ENCODE data around the gene RAB6C. TPM values are rescaled to one million over a fixed set of nuclear protein-coding genes. Genes with fewer than 3 reads are reported as not detected.
"Not testable (repeated sequence)": the region's sequence is repeated elsewhere in the genome, so short reads cannot be mapped to it uniquely, and the experiment has no call there.

The RAB6C gene
- total RNA-seq (1 to 10 TPM in 2 of 7 donors, under 1 TPM in 5; 0.46 to 2.0 (median 0.83) TPM), polyA plus RNA-seq (under 1 TPM; 0.15 to 0.29 (median 0.22) TPM)
- long read RNA-seq, donor 1, partial matches to known transcripts, result 0 of 1 reads
- long read RNA-seq, donor 1, other reads (novel, unspliced or antisense), result 0 of 1 reads
- long read RNA-seq, donor 2, result 0 reads

DNA sequence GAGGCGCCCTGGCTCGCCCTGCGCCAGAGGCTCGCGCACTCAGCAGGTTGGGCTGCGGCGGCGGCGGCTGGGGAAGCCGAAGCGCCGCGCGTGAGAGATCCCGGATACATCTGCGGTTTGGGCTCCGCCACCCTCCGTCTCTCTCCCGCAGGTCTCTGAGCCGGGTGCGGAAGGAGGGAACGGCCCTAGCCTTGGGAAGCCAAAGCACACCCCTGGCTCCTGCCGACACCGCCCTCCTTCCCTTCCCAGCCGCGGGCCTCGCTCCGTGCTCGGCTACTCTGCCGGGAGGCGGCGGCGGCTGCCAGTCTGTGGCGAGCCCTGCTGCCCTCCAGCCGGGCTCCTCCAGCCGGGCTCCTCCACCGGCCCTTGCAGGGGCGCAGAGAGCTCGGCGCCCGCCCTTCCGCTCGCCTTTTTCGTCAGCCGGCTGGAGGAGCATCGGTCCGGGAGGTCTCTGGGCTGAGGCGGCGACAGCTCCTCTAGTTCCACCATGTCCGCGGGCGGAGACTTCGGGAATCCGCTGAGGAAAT, at the start of gene RAB6C:
Gene RAB6C, plus strand, starts transcription at position 38 of the 527 bp plus-strand sequence. Its CDS starts 450 bp downstream, at position 488.
- WGBS, 5 donors, result 1 to 3% (median 2%) methylated on average over 33 to 54 of the region's 54 CpGs
- H3K4me1 ChIP-seq; H3K36me3 ChIP-seq; intact Hi-C loops (cut with DNase I; ENCODE audit: low total_unique reads); H3K9me3 ChIP-seq: not testable (repeated sequence)
- Histone ChIP-seq H3K27me3 (replicated peaks in 1 of 7) (peaks cover 0 to 57% (median 5%) of the 10 kb centered on the region in 7 donors), H3K27ac (peak within 1 kb of the TSS; percentile 36 to 82 (median 72)), H3K4me3 (peak within 1 kb of the TSS; percentile 25 to 70 (median 36))
- DNase-seq, result peak; percentile 81
- TF ChIP-seq POLR2AphosphoS5 (IDR thresholded peaks at IDR 0.05), result peak; percentile 32 to 73 (median 69)

DNA sequence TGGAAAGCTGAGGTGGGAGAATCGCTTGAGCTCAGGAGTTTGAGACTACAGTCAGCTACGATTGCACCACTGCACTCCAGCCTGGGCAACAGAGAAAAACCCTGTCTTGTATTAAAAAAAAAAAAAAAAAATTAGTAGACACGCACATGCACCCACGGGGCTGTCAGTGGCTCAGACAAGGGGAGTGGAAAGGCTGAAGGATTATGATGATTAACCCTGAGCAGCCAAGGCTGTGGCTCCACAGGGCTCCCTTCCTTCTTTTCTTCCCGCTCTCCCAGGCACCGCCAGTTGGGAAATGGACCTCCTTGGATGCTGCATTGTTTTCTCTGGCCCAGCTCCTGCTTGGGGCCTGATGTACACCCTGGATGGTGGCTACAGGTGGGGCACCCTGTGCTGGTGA, 49.0 kb upstream of the RAB6C start:
- Histone ChIP-seq H3K4me3 (no peak overlapping the region), H3K27ac (no peak overlapping the region), H3K4me1 (no peaks in the 10 kb centered on the region), H3K9me3 (no peaks in the 10 kb centered on the region), H3K36me3 (no peaks in the 10 kb centered on the region), H3K27me3 (replicated peaks in 1 of 7) (peaks cover 0 to 59% (median 10%) of the 10 kb centered on the region in 7 donors)
- 63 to 69% (median 65%) methylated on average over 6 of the region's 6 CpGs for WGBS, 5 donors
- intact Hi-C loops (cut with DNase I; ENCODE audit: low total_unique reads), result no loop called here
- no peak for TF ChIP-seq POLR2A (IDR thresholded peaks at IDR 0.05)
- no peak for DNase-seq

DNA sequence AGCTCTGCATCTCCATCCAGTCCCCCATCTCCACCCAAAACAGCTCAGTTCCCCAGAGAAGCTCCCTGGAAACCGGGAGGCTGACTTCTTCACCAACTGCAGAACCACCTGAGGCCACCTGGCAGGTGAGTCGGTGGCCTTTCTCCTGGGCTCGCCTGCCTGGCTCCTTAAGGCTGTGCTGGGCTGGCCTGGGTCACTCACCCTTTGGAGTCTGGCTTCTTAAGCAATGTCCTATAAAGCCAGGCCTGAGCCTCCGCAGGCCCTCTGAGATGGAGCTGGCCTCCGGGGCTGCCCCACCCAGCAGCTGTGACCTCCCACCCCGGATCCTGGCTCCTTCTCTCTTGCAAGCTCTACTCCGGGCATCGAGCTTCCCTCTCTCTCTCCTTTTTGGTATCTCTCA, 46.1 kb upstream of the RAB6C start:
- intact Hi-C loops (cut with DNase I; ENCODE audit: low total_unique reads); H3K4me1 ChIP-seq; DNase-seq; H3K9me3 ChIP-seq; H3K4me3 ChIP-seq; H3K27ac ChIP-seq; H3K36me3 ChIP-seq: not testable (repeated sequence)
- H3K27me3 ChIP-seq (replicated peaks in 1 of 7), result peaks cover 0 to 67% (median 10%) of the 10 kb centered on the region in 7 donors
- WGBS, 5 donors, result 46 to 57% (median 49%) methylated on average over 8 of the region's 8 CpGs

DNA sequence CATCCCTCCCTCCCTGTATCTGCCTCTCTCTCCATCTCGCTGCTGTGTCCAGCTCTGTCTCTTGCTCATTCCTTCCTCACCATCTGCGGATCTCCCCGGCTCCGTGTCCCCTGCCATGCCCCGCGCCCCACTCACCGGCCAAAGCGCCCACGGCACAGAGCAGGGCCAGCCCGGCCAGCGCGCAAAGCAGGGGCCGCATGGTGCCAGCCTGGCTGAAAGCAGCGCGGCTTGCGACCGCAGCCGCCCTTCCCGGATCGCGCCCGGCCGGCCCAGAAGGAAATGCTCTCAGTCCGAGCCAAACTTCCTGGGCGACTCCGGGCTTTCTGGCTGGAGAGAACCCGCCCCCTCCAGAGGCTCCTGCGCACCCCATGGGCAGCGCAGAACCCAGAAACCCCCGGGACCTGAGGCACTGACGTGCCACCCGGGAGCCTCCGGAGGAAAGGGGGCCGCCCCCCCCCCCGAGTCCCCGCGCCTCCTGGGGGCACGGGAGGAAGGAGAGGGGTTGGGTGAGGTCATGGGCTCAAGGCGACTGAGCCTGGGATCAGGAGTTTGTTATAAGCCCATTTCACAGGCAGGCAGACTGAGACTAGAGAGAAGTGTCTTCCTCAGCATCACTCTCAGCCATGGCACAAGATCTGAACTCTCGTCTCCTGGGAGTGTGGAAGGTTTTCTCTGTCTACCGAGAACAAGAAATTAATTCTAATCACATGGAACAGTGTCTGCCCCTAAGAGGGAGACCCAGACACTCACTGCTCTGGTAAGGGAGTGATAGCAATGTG, 45.2 kb upstream of the RAB6C start:
- intact Hi-C loops (cut with DNase I; ENCODE audit: low total_unique reads), result no loop called here
- no peaks in the 10 kb centered on the region for H3K36me3 ChIP-seq
- H3K4me3 ChIP-seq, result no peak overlapping the region
- TF ChIP-seq, protein P1, sequence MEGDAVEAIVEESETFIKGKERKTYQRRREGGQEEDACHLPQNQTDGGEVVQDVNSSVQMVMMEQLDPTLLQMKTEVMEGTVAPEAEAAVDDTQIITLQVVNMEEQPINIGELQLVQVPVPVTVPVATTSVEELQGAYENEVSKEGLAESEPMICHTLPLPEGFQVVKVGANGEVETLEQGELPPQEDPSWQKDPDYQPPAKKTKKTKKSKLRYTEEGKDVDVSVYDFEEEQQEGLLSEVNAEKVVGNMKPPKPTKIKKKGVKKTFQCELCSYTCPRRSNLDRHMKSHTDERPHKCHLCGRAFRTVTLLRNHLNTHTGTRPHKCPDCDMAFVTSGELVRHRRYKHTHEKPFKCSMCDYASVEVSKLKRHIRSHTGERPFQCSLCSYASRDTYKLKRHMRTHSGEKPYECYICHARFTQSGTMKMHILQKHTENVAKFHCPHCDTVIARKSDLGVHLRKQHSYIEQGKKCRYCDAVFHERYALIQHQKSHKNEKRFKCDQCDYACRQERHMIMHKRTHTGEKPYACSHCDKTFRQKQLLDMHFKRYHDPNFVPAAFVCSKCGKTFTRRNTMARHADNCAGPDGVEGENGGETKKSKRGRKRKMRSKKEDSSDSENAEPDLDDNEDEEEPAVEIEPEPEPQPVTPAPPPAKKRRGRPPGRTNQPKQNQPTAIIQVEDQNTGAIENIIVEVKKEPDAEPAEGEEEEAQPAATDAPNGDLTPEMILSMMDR (IDR thresholded peaks at IDR 0.05 in 8 of 11, conservative IDR thresholded peaks at IDR 0.05 in 3 of 11), result no peak
- no peak for TF ChIP-seq POLR2A (IDR thresholded peaks at IDR 0.05)
- TF ChIP-seq POLR2AphosphoS5 (IDR thresholded peaks at IDR 0.05), result no peak
- no peaks in the 10 kb centered on the region for H3K4me1 ChIP-seq
- H3K27ac ChIP-seq, result no peak overlapping the region
- WGBS, 5 donors, result 5 to 11% (median 8%) methylated on average over 28 to 41 of the region's 41 CpGs
- peaks cover 0 to 72% (median 10%) of the 10 kb centered on the region in 7 donors for H3K27me3 ChIP-seq (replicated peaks in 1 of 7)
- DNase-seq, result no peak
- H3K9me3 ChIP-seq, result no peaks in the 10 kb centered on the region

DNA sequence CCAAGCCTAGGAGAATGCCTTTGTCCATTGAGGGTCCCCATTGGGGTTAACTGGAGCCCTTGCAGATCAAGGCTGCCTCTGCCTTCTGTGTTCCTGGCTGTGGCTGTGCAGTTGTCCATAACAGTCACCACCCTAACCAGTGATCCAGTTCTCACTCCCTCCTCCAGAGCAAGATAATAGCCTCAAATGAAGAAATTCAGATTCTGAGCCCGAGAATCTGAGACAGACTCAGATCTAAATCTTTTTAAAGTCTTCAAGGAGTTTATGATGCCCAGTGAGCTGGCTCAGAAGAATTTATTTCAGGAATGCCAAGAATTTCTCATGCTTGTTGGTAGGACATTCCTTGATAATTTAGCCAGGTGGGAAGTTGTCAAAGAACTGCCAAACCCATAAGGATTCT, 44.3 kb upstream of the RAB6C start:
- Histone ChIP-seq H3K27me3 (replicated peaks in 1 of 7) (peaks cover 0 to 66% (median 10%) of the 10 kb centered on the region in 7 donors), H3K4me3 (no peak overlapping the region), H3K4me1 (no peaks in the 10 kb centered on the region), H3K36me3 (no peaks in the 10 kb centered on the region), H3K9me3 (no peaks in the 10 kb centered on the region), H3K27ac (no peak overlapping the region)
- no peak for DNase-seq
- TF ChIP-seq, protein P1 (IDR thresholded peaks at IDR 0.05 in 8 of 11, conservative IDR thresholded peaks at IDR 0.05 in 3 of 11), result no peak
- WGBS, 5 donors, result 47 to 76% (median 70%) methylated on average over 1 of the region's 1 CpG
- intact Hi-C loops (cut with DNase I; ENCODE audit: low total_unique reads), result no loop called here

Measured in spleen (tissue), 13 donors.